Erythroblast (primary cell): Measurements from ENCODE around the gene PPP1R3E.

Source experiments
- GATA1 ChIP-seq: IDR thresholded peaks from 2 replicates; pipeline ENCODE4 v1.6.1; 2011; ENCODE audit warnings: low read depth, mild to moderate bottlenecking, control low read depth, low read length, moderate library complexity
- POLR2A ChIP-seq: IDR thresholded peaks from 2 replicates; pipeline ENCODE4 v1.6.1; 2011; ENCODE audit warnings: mild to moderate bottlenecking, low read length

GRCh38 chr14:23296012-23296777 is 6.5 kb downstream of the PPP1R3E start:
- TF ChIP-seq POLR2A: no peak
- no peak for TF ChIP-seq GATA1
